DMS53 treated with DMSO at 0.1 percent for 48 hours (cell line): ENCODE data around the gene GZMB.
"Not testable (repeated sequence)": the region's sequence is repeated elsewhere in the genome, so short reads cannot be mapped to it uniquely, and the experiment has no call there.

ENCODE experiments used
- DNase-seq: peaks from one replicate; lab custom pipeline; 2025; ENCODE audit not compliant: unreplicated experiment; lab: John Stamatoyannopoulos, UW

GZMB gene

GRCh38 chr14:24631749-24632335, 2.1 kb downstream of the GZMB start:
- no peak for DNase-seq

- DNase-seq, result peak; percentile 86
These were observed 3.0 kb downstream of the GZMB start for GRCh38 chr14:24630872-24631477.

- no peak for DNase-seq
These were observed 3.7 kb downstream of the GZMB start for GRCh38 chr14:24630087-24630871.

GRCh38 chr14:24629521-24629920, 4.5 kb downstream of the GZMB start:
- DNase-seq, result no peak

- no peak for DNase-seq
These were observed 20.2 kb downstream of the GZMB start for GRCh38 chr14:24613747-24614146.

GRCh38 chr14:24613241-24613640, 20.7 kb downstream of the GZMB start:
- no peak for DNase-seq

- DNase-seq, result no peak
These were observed 21.8 kb downstream of the GZMB start for GRCh38 chr14:24612196-24612595.

GRCh38 chr14:24609655-24610344, 24.2 kb downstream of the GZMB start, which contains the start of gene GZMH:
GZMH (minus strand) TSS chr14:24609685; CDS start chr14:24609613, 72 bp downstream.
- DNase-seq, result no peak

GRCh38 chr14:24607635-24608514, 26.1 kb downstream of the GZMB start:
- DNase-seq, result no peak

GRCh38 chr14:24607081-24607480, 26.9 kb downstream of the GZMB start:
- no peak for DNase-seq

- DNase-seq, result no peak
These were observed 27.7 kb downstream of the GZMB start for GRCh38 chr14:24606297-24606696.

GRCh38 chr14:24605435-24606190, 28.4 kb downstream of the GZMB start:
- DNase-seq, result no peak

GRCh38 chr14:24597403-24597802, 36.6 kb downstream of the GZMB start:
- no peak for DNase-seq

- no peak for DNase-seq
These were observed 38.7 kb downstream of the GZMB start for GRCh38 chr14:24595073-24595808.

GRCh38 chr14:24591004-24591403, 43.0 kb downstream of the GZMB start:
- DNase-seq, result not testable (repeated sequence)

- not testable (repeated sequence) for DNase-seq
These were observed 49.6 kb downstream of the GZMB start for GRCh38 chr14:24584402-24584801.
